GM23338 (cell line): ENCODE measurements around the gene CDH20. TPM values are rescaled to one million over a fixed set of nuclear protein-coding genes. Genes with fewer than 3 reads are reported as not detected.

Experiments used
- ATAC-seq: fragments of 200-7000 bp; cut with Tn5 transposase; 3 replicates; pipeline ENCODE4 v1.9.1; 2020
- DNase-seq: peaks from one replicate; pipeline ENCODE4 v3.0.0-alpha.2; 2015; ENCODE audit warnings: low spot score
- H2AFZ ChIP-seq: fragments of 200-600 bp; sonication (generic); 2 replicates; pipeline ENCODE4 v1.8.0; 2016; ENCODE audit warnings: antibody characterized with exemption, mild to moderate bottlenecking, moderate library complexity
- H3F3A ChIP-seq: fragments of 200-600 bp; sonication (generic); replicated peaks from 2 replicates; pipeline ENCODE4 v1.8.0; 2017; ENCODE audit warnings: antibody characterized with exemption, mixed run types, low read depth
- H3K27ac ChIP-seq: fragments of 200-600 bp; sonication (generic); 2 replicates; pipeline ENCODE4 v1.6.1; 2016; ENCODE audit warnings: low read depth
- H3K27me3 ChIP-seq: fragments of 200-600 bp; sonication (generic); 2 replicates; pipeline ENCODE4 v1.8.0; 2016; ENCODE audit warnings: mild to moderate bottlenecking, mixed run types, moderate library complexity; ENCODE audit not compliant: insufficient read depth
- H3K36me3 ChIP-seq: fragments of 200-600 bp; sonication (generic); 2 replicates; pipeline ENCODE4 v1.8.0; 2016; ENCODE audit warnings: mild to moderate bottlenecking; ENCODE audit not compliant: insufficient read depth
- H3K4me1 ChIP-seq: fragments of 200-600 bp; sonication (generic); 2 replicates; pipeline ENCODE4 v1.8.0; 2016; ENCODE audit warnings: mild to moderate bottlenecking, moderate library complexity; ENCODE audit not compliant: insufficient read depth
- H3K4me2 ChIP-seq: fragments of 200-600 bp; sonication (generic); 2 replicates; pipeline ENCODE4 v1.7.1; 2017; ENCODE audit warnings: mixed run types
- H3K4me3 ChIP-seq: fragments of 200-600 bp; sonication (generic); 2 replicates; pipeline ENCODE4 v1.6.1; 2016; ENCODE audit warnings: mixed run types
- H3K79me2 ChIP-seq: fragments of 200-600 bp; sonication (generic); replicated peaks from 2 replicates; pipeline ENCODE4 v1.8.0; 2017; ENCODE audit warnings: mild to moderate bottlenecking; ENCODE audit not compliant: insufficient read depth
- H3K9me2 ChIP-seq: fragments of 200-600 bp; sonication (generic); 2 replicates; pipeline ENCODE4 v1.8.0; 2017; ENCODE audit not compliant: insufficient read depth
- H4K20me1 ChIP-seq: fragments of 200-600 bp; sonication (generic); replicated peaks from 2 replicates; pipeline ENCODE4 v1.8.0; 2017; ENCODE audit warnings: mild to moderate bottlenecking; ENCODE audit not compliant: insufficient read depth
- H3K27ac Mint-ChIP-seq: 2 replicates; pipeline ENCODE4 v1.8.0; 2020; ENCODE audit warnings: inconsistent platforms, mild to moderate bottlenecking, moderate library complexity, mixed read lengths
- H3K27me3 Mint-ChIP-seq: 3 replicates; pipeline ENCODE4 v1.8.0; 2022; ENCODE audit warnings: low read depth, mild to moderate bottlenecking, moderate library complexity, mixed read lengths, inconsistent platforms; ENCODE audit not compliant: insufficient read depth, poor library complexity
- H3K36me3 Mint-ChIP-seq: 3 replicates; pipeline ENCODE4 v1.8.0; 2021; ENCODE audit warnings: low read depth, mild to moderate bottlenecking, inconsistent platforms, moderate library complexity, mixed read lengths
- H3K4me1 Mint-ChIP-seq: 3 replicates; pipeline ENCODE4 v1.8.0; 2020; ENCODE audit warnings: mild to moderate bottlenecking, inconsistent platforms, mixed read lengths
- H3K4me3 Mint-ChIP-seq: 3 replicates; pipeline ENCODE4 v1.8.0; 2021; ENCODE audit warnings: moderate library complexity, mild to moderate bottlenecking, inconsistent platforms, mixed read lengths
- H3K9me3 Mint-ChIP-seq: 3 replicates; pipeline ENCODE4 v1.8.0; 2020; ENCODE audit warnings: moderate library complexity, mild to moderate bottlenecking, inconsistent platforms, mixed read lengths
- CREB1 ChIP-seq: fragments of 250-450 bp; sonication (Bioruptor Pico); IDR thresholded peaks from 2 replicates; pipeline ENCODE4 v1.5.0; 2020; ENCODE audit warnings: low read depth, mild to moderate bottlenecking, moderate library complexity
- EZH2 ChIP-seq: fragments of 200-600 bp; sonication (generic); IDR thresholded peaks from one replicate; pipeline ENCODE4 v1.8.0; 2017; ENCODE audit warnings: antibody characterized with exemption, mild to moderate bottlenecking, low read depth; ENCODE audit not compliant: unreplicated experiment
- EZH2phosphoT487 ChIP-seq: fragments of 200-600 bp; sonication (generic); IDR thresholded peaks from one replicate; pipeline ENCODE4 v1.8.1; 2018; ENCODE audit warnings: antibody characterized with exemption; ENCODE audit not compliant: unreplicated experiment
- JUNB ChIP-seq: IDR thresholded peaks from one replicate; pipeline ENCODE4 v1.6.1; 2016; ENCODE audit warnings: antibody characterized with exemption; ENCODE audit not compliant: unreplicated experiment
- NANOG ChIP-seq: IDR thresholded peaks from 2 replicates; pipeline ENCODE4 v1.6.1; 2016; ENCODE audit warnings: antibody characterized with exemption, borderline replicate concordance
- POLR2AphosphoS5 ChIP-seq: IDR thresholded peaks from 2 replicates; pipeline ENCODE4 v1.6.1; 2016; ENCODE audit warnings: antibody characterized with exemption, low read depth
- STAT1 ChIP-seq: IDR thresholded peaks from one replicate; pipeline ENCODE4 v1.6.1; 2016; ENCODE audit warnings: antibody characterized with exemption; ENCODE audit not compliant: unreplicated experiment
- ZNF114 ChIP-seq: fragments of 250-450 bp; sonication (Bioruptor Pico); IDR thresholded peaks from 2 replicates; pipeline ENCODE4 v1.5.0; 2020; ENCODE audit warnings: mild to moderate bottlenecking, moderate library complexity
- ZNF331 ChIP-seq: fragments of 250-450 bp; sonication (Bioruptor Pico); IDR thresholded peaks from 2 replicates; pipeline ENCODE4 v1.5.0; 2020; ENCODE audit warnings: low read depth, mild to moderate bottlenecking, moderate library complexity
- polyA plus RNA-seq: library from polyadenylated mRNA; unstranded; fragments of >200 nt; fragmentation: Nextera tagmentation; extraction: Ambion mirVana; gene quantifications from 2 replicates; pipeline ENCODE4 v1.2.1, GENCODE V29; 2016
- total RNA-seq: library from RNA; depleted of rRNA; stranded (reverse); fragments of >200 nt; shearing (Covaris generic); gene quantifications from 2 replicates; pipeline ENCODE4 v1.2.3, GENCODE V29; 2014
- TF ChIP-seq, protein P1 (sequence below): fragments of 250-450 bp; sonication (Bioruptor Pico); IDR thresholded peaks from 2 replicates; pipeline ENCODE4 v1.5.0; 2020; ENCODE audit warnings: mild to moderate bottlenecking, moderate library complexity
- TF ChIP-seq, protein P2 (sequence below): IDR thresholded peaks from one replicate; pipeline ENCODE4 v1.6.1; 2018; ENCODE audit warnings: antibody characterized with exemption; ENCODE audit not compliant: unreplicated experiment
- TF ChIP-seq, protein P3 (sequence below): IDR thresholded peaks from 2 replicates; pipeline ENCODE4 v1.6.1; 2016; ENCODE audit warnings: antibody characterized with exemption
- TF ChIP-seq, protein P4 (sequence below), 2 experiments: fragments of 200-600 bp in 1 of 2; sonication (generic) in 1 of 2; conservative IDR thresholded peaks; 2 replicates each; pipeline versions ENCODE4 v1.5.1 to v1.6.1; 2016 to 2017; ENCODE audit warnings: antibody characterized with exemption in 2 of 2, low read depth in 2 of 2, mild to moderate bottlenecking in 2 of 2, moderate library complexity in 1 of 2

The CDH20 gene
- total and polyA plus RNA-seq, 2 experiments from 2014 or later: 1.0 TPM; not detected in 1

DNA sequence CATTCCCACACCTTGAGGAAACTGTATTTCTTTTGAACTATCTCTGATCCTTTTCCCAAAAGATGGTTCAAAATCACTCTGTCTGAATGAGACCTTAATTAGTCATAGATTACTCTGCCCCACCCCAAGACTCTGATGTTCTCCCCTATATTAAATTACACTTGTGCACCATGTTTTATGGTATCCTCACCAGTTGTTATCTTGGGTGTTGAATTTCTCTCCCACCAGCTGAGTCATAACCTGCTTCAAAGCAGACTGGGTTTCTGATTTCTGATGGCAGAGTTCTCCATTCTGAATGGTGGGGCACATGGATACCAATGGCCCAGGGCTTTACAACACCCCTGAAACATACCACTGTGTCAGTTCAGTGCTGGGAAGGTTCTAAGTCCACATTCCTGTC is 15.0 kb downstream of the CDH20 start:
- no peaks in the 10 kb centered on the region for H3K27me3 Mint-ChIP-seq
- H3K4me1 Mint-ChIP-seq: no peaks in the 10 kb centered on the region
- H3K9me3 Mint-ChIP-seq: no peaks in the 10 kb centered on the region
- Histone ChIP-seq H3K27me3 (no peaks in the 10 kb centered on the region), H3K79me2 (no peaks in the 10 kb centered on the region), H2AFZ (no peak overlapping the region), H4K20me1 (no peaks in the 10 kb centered on the region), H3K27ac (no peak overlapping the region), H3F3A (no peaks in the 10 kb centered on the region), H3K9me2 (no peaks in the 10 kb centered on the region), H3K4me2 (no peak overlapping the region), H3K36me3 (no peaks in the 10 kb centered on the region), H3K4me3 (no peak overlapping the region), H3K4me1 (no peaks in the 10 kb centered on the region)
- TF ChIP-seq, protein P1, sequence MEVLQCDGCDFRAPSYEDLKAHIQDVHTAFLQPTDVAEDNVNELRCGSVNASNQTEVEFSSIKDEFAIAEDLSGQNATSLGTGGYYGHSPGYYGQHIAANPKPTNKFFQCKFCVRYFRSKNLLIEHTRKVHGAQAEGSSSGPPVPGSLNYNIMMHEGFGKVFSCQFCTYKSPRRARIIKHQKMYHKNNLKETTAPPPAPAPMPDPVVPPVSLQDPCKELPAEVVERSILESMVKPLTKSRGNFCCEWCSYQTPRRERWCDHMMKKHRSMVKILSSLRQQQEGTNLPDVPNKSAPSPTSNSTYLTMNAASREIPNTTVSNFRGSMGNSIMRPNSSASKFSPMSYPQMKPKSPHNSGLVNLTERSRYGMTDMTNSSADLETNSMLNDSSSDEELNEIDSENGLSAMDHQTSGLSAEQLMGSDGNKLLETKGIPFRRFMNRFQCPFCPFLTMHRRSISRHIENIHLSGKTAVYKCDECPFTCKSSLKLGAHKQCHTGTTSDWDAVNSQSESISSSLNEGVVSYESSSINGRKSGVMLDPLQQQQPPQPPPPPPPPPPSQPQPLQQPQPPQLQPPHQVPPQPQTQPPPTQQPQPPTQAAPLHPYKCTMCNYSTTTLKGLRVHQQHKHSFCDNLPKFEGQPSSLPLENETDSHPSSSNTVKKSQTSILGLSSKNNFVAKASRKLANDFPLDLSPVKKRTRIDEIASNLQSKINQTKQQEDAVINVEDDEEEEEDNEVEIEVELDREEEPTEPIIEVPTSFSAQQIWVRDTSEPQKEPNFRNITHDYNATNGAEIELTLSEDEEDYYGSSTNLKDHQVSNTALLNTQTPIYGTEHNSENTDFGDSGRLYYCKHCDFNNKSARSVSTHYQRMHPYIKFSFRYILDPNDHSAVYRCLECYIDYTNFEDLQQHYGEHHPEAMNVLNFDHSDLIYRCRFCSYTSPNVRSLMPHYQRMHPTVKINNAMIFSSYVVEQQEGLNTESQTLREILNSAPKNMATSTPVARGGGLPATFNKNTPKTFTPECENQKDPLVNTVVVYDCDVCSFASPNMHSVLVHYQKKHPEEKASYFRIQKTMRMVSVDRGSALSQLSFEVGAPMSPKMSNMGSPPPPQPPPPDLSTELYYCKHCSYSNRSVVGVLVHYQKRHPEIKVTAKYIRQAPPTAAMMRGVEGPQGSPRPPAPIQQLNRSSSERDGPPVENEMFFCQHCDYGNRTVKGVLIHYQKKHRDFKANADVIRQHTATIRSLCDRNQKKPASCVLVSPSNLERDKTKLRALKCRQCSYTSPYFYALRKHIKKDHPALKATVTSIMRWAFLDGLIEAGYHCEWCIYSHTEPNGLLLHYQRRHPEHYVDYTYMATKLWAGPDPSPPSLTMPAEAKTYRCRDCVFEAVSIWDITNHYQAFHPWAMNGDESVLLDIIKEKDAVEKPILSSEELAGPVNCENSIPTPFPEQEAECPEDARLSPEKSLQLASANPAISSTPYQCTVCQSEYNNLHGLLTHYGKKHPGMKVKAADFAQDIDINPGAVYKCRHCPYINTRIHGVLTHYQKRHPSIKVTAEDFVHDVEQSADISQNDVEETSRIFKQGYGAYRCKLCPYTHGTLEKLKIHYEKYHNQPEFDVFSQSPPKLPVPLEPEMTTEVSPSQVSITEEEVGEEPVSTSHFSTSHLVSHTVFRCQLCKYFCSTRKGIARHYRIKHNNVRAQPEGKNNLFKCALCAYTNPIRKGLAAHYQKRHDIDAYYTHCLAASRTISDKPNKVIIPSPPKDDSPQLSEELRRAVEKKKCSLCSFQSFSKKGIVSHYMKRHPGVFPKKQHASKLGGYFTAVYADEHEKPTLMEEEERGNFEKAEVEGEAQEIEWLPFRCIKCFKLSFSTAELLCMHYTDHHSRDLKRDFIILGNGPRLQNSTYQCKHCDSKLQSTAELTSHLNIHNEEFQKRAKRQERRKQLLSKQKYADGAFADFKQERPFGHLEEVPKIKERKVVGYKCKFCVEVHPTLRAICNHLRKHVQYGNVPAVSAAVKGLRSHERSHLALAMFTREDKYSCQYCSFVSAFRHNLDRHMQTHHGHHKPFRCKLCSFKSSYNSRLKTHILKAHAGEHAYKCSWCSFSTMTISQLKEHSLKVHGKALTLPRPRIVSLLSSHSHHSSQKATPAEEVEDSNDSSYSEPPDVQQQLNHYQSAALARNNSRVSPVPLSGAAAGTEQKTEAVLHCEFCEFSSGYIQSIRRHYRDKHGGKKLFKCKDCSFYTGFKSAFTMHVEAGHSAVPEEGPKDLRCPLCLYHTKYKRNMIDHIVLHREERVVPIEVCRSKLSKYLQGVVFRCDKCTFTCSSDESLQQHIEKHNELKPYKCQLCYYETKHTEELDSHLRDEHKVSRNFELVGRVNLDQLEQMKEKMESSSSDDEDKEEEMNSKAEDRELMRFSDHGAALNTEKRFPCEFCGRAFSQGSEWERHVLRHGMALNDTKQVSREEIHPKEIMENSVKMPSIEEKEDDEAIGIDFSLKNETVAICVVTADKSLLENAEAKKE (CRISPR knock-in tag): no peak
- TF ChIP-seq ZNF114 (CRISPR knock-in tag): no peak
- no peak for TF ChIP-seq ZNF331 (CRISPR knock-in tag)
- TF ChIP-seq, protein P2, sequence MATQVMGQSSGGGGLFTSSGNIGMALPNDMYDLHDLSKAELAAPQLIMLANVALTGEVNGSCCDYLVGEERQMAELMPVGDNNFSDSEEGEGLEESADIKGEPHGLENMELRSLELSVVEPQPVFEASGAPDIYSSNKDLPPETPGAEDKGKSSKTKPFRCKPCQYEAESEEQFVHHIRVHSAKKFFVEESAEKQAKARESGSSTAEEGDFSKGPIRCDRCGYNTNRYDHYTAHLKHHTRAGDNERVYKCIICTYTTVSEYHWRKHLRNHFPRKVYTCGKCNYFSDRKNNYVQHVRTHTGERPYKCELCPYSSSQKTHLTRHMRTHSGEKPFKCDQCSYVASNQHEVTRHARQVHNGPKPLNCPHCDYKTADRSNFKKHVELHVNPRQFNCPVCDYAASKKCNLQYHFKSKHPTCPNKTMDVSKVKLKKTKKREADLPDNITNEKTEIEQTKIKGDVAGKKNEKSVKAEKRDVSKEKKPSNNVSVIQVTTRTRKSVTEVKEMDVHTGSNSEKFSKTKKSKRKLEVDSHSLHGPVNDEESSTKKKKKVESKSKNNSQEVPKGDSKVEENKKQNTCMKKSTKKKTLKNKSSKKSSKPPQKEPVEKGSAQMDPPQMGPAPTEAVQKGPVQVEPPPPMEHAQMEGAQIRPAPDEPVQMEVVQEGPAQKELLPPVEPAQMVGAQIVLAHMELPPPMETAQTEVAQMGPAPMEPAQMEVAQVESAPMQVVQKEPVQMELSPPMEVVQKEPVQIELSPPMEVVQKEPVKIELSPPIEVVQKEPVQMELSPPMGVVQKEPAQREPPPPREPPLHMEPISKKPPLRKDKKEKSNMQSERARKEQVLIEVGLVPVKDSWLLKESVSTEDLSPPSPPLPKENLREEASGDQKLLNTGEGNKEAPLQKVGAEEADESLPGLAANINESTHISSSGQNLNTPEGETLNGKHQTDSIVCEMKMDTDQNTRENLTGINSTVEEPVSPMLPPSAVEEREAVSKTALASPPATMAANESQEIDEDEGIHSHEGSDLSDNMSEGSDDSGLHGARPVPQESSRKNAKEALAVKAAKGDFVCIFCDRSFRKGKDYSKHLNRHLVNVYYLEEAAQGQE: no peak
- TF ChIP-seq CREB1: no peak
- TF ChIP-seq NANOG: no peak
- TF ChIP-seq STAT1: no peak
- TF ChIP-seq, protein P3, sequence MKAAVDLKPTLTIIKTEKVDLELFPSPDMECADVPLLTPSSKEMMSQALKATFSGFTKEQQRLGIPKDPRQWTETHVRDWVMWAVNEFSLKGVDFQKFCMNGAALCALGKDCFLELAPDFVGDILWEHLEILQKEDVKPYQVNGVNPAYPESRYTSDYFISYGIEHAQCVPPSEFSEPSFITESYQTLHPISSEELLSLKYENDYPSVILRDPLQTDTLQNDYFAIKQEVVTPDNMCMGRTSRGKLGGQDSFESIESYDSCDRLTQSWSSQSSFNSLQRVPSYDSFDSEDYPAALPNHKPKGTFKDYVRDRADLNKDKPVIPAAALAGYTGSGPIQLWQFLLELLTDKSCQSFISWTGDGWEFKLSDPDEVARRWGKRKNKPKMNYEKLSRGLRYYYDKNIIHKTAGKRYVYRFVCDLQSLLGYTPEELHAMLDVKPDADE: no peak
- TF ChIP-seq, protein P4, sequence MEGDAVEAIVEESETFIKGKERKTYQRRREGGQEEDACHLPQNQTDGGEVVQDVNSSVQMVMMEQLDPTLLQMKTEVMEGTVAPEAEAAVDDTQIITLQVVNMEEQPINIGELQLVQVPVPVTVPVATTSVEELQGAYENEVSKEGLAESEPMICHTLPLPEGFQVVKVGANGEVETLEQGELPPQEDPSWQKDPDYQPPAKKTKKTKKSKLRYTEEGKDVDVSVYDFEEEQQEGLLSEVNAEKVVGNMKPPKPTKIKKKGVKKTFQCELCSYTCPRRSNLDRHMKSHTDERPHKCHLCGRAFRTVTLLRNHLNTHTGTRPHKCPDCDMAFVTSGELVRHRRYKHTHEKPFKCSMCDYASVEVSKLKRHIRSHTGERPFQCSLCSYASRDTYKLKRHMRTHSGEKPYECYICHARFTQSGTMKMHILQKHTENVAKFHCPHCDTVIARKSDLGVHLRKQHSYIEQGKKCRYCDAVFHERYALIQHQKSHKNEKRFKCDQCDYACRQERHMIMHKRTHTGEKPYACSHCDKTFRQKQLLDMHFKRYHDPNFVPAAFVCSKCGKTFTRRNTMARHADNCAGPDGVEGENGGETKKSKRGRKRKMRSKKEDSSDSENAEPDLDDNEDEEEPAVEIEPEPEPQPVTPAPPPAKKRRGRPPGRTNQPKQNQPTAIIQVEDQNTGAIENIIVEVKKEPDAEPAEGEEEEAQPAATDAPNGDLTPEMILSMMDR (conservative IDR thresholded peaks at IDR 0.05; ENCODE audit: low read depth in 2 of 2): no peak
- TF ChIP-seq EZH2phosphoT487: no peak
- no peak for TF ChIP-seq EZH2
- TF ChIP-seq JUNB: no peak
- no peak for TF ChIP-seq POLR2AphosphoS5
- no peak overlapping the region for H3K27ac Mint-ChIP-seq
- no peak overlapping the region for H3K4me3 Mint-ChIP-seq
- H3K36me3 Mint-ChIP-seq: no peaks in the 10 kb centered on the region
- no peak for DNase-seq
- no peak for ATAC-seq
